ENCODE measurements around the gene TNFRSF12A. TPM values are rescaled to one million over a fixed set of nuclear protein-coding genes. Genes with fewer than 3 reads are reported as not detected.

The TNFRSF12A gene
- total and polyA plus RNA-seq, 2 of the 8 experiments (the other 6 are each of a cell fraction or from before 2014, with no cell fraction given), result 81.0 to 82.5 TPM

GRCh38 chr16:2973093-2973492 is 47.1 kb upstream of the TNFRSF12A start (continued):
- TF ChIP-seq POLR2A (IDR thresholded peaks at IDR 0.05; ENCODE audit: control extremely low read depth in 1 of 2, low read depth in 2 of 2, low read length in 2 of 2), result peak in 1 of 2 experiments; percentile 39; a peak in 2 of 3 replicates
